Caco-2 (cell line): Measurements from ENCODE around the gene IL16. TPM values are rescaled to one million over a fixed set of nuclear protein-coding genes. Genes with fewer than 3 reads are reported as not detected.

Experiments
- BruUV-seq: library from RNA; stranded (reverse); fragments of 400-500 nt; replicated peaks from 2 replicates; lab custom pipeline; 2021; lab: Mats Ljungman, UMichigan
- CTCF ChIA-PET: fragments of 300-600 bp; sonication (Branson Sonifier 250); formaldehyde crosslinking; loops from one replicate; lab custom pipeline; 2022; ENCODE audit warnings: antibody characterized with exemption; lab: Charles Lee
- POLR2A ChIA-PET: fragments of 300-600 bp; sonication (Branson Sonifier 250); formaldehyde crosslinking; loops from one replicate; lab custom pipeline; 2022; ENCODE audit warnings: antibody characterized with exemption; lab: Charles Lee
- DNase-seq, 2 experiments: peaks; one replicate each; pipeline versions ENCODE4 v3.0.0 to v3.0.0-alpha.2; 2020 to 2022
- H3K27me3 ChIP-seq: replicated peaks from 2 replicates; pipeline ENCODE4 v1.6.0; 2011; ENCODE audit warnings: low read length; ENCODE audit not compliant: control insufficient read depth, insufficient read depth
- H3K36me3 ChIP-seq: 2 replicates; pipeline ENCODE4 v1.5.1; 2011; ENCODE audit warnings: low read length; ENCODE audit not compliant: control insufficient read depth, insufficient read depth
- H3K4me1 ChIP-seq: fragments of 250-450 bp; sonication (Bioruptor Pico); 2 replicates; pipeline ENCODE4 v1.5.1; 2020; ENCODE audit warnings: mild to moderate bottlenecking
- H3K4me3 ChIP-seq: 2 replicates; pipeline ENCODE4 v1.5.1; 2011; ENCODE audit warnings: low read depth, mild to moderate bottlenecking, control low read depth, low read length
- H3K9me3 ChIP-seq: fragments of 250-450 bp; sonication (Bioruptor Pico); 2 replicates; pipeline ENCODE4 v1.5.1; 2020; ENCODE audit warnings: mild to moderate bottlenecking, moderate library complexity
- H3K27ac Mint-ChIP-seq: one replicate; pipeline ENCODE4 v1.8.0; 2022; ENCODE audit warnings: mixed read lengths; ENCODE audit not compliant: unreplicated experiment
- H3K27me3 Mint-ChIP-seq: one replicate; pipeline ENCODE4 v1.8.0; 2022; ENCODE audit warnings: mixed read lengths; ENCODE audit not compliant: insufficient read depth, unreplicated experiment
- H3K36me3 Mint-ChIP-seq: one replicate; pipeline ENCODE4 v1.8.0; 2022; ENCODE audit warnings: mild to moderate bottlenecking, mixed read lengths; ENCODE audit not compliant: insufficient read depth, unreplicated experiment
- H3K4me1 Mint-ChIP-seq: one replicate; pipeline ENCODE4 v1.8.0; 2022; ENCODE audit warnings: low read depth, mixed read lengths; ENCODE audit not compliant: unreplicated experiment
- H3K4me3 Mint-ChIP-seq: one replicate; pipeline ENCODE4 v1.8.0; 2022; ENCODE audit warnings: mild to moderate bottlenecking, moderate library complexity, mixed read lengths; ENCODE audit not compliant: unreplicated experiment
- H3K9me3 Mint-ChIP-seq: one replicate; pipeline ENCODE4 v1.8.0; 2022; ENCODE audit warnings: mixed read lengths; ENCODE audit not compliant: unreplicated experiment
- intact Hi-C: fragments of 100-400 bp; cut with micrococcal nuclease; formaldehyde crosslinking; loops from one replicate; pipeline ENCODE4 v1.10.0; 2022; ENCODE audit not compliant: unreplicated experiment
- total RNA-seq: library from RNA; stranded (reverse); gene quantifications from 2 replicates; pipeline ENCODE4 v1.2.3, GENCODE V29; 2022
- TF ChIP-seq, protein P1 (sequence below), 2 experiments: fragments of 200-600 bp in 1 of 2; IDR thresholded peaks; 1 replicate in 1 of 2; 2 replicates in 1 of 2; pipeline versions ENCODE4 v1.5.1 to v1.8.0; 2011 to 2022; ENCODE audit warnings: antibody characterized with exemption in 1 of 2, control low read depth in 1 of 2, inconsistent platforms in 1 of 2, low read depth in 1 of 2, low read length in 1 of 2, mild to moderate bottlenecking in 1 of 2, moderate library complexity in 1 of 2; ENCODE audit not compliant: insufficient read depth in 1 of 2, severe bottlenecking in 1 of 2, unreplicated experiment in 1 of 2

Gene IL16
- total RNA-seq, 1 experiment from 2014 or later = not detected

DNA sequence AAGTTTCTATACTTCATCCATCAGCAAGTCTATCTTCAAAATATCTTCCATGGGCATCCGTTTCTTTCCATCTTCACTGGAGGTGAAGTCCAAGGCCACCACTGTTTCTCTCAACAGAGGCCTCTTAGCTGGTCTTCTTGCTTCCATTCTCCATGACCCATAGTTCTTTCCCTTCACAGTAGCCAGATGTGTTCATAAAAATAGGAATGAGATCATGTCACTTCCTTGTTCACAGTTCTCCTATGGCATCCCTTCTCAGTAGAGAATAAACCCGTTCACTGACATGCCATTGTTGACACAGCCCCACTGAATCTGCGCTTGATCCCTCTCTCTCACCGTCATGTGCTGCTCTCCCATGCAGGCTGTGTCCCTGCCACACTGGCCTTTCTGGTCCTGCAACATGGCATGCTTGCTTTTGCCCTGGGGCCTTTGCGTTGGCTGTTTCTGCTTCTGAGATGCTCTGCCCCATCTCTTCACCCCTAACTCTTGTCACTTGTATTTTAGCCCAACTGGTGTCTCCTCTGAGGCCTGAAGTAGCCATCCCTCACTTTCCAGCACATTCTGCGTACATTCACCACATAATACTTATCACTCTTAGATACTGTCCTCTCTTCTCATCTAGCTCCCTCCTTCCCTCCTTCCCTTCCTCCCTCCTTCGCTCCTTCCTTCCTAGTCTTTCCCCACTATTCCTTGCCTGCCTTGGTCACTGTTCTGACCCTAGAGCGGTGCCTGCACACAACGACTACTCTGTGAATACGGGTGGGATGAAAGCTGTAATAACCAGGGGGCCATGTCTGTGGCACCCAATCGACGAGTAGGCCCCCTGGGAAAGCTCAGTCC lies 85.3 kb downstream of the IL16 start:
- Mint-ChIP-seq H3K4me1 (no peaks in the 10 kb centered on the region), H3K4me3 (no peak overlapping the region), H3K27me3 (peaks cover 20% of the 10 kb centered on the region), H3K9me3 (peaks cover 4% of the 10 kb centered on the region), H3K36me3 (no peaks in the 10 kb centered on the region), H3K27ac (no peak overlapping the region)
- no peaks in the 10 kb centered on the region for H3K27me3 ChIP-seq
- H3K4me1 ChIP-seq = no peaks in the 10 kb centered on the region
- CTCF ChIA-PET = no interaction called here
- no peak overlapping the region for H3K4me3 ChIP-seq
- intact Hi-C loops = no loop called here
- H3K36me3 ChIP-seq = no peaks in the 10 kb centered on the region
- TF ChIP-seq, protein P1, sequence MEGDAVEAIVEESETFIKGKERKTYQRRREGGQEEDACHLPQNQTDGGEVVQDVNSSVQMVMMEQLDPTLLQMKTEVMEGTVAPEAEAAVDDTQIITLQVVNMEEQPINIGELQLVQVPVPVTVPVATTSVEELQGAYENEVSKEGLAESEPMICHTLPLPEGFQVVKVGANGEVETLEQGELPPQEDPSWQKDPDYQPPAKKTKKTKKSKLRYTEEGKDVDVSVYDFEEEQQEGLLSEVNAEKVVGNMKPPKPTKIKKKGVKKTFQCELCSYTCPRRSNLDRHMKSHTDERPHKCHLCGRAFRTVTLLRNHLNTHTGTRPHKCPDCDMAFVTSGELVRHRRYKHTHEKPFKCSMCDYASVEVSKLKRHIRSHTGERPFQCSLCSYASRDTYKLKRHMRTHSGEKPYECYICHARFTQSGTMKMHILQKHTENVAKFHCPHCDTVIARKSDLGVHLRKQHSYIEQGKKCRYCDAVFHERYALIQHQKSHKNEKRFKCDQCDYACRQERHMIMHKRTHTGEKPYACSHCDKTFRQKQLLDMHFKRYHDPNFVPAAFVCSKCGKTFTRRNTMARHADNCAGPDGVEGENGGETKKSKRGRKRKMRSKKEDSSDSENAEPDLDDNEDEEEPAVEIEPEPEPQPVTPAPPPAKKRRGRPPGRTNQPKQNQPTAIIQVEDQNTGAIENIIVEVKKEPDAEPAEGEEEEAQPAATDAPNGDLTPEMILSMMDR (IDR thresholded peaks at IDR 0.05; ENCODE audit: insufficient read depth in 1 of 2, low read depth in 1 of 2, low read length in 1 of 2, severe bottlenecking in 1 of 2, unreplicated experiment in 1 of 2) = no peak
- BruUV-seq = no TSS peak
- no peaks in the 10 kb centered on the region for H3K9me3 ChIP-seq
- no peak for DNase-seq
- POLR2A ChIA-PET = no interaction called here

DNA sequence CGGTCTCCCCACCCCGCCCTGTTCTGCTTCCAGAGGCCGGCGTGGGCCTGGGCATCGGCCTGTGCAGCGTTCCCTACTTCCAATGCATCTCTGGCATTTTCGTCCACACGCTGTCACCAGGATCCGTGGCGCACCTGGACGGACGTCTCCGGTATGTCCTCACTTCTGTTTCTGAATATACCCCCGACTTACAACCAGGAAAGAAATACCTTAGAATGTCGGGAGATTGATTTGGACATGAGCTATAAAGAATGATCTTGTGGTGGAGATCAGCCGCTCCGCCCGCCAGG lies 85.9 kb downstream of the IL16 start:
- H3K36me3 Mint-ChIP-seq = no peaks in the 10 kb centered on the region
- TF ChIP-seq, protein P1 (IDR thresholded peaks at IDR 0.05; ENCODE audit: insufficient read depth in 1 of 2, low read depth in 1 of 2, low read length in 1 of 2, severe bottlenecking in 1 of 2, unreplicated experiment in 1 of 2) = no peak
- ChIA-PET CTCF (no interaction called here), POLR2A (no interaction called here)
- no peaks in the 10 kb centered on the region for H3K4me1 Mint-ChIP-seq
- H3K27me3 ChIP-seq = no peaks in the 10 kb centered on the region
- DNase-seq = no peak
- intact Hi-C loops = no loop called here
- H3K4me3 Mint-ChIP-seq = no peak overlapping the region
- no peak overlapping the region for H3K27ac Mint-ChIP-seq
- no TSS peak for BruUV-seq
- H3K4me3 ChIP-seq = no peak overlapping the region
- no peaks in the 10 kb centered on the region for H3K36me3 ChIP-seq
- H3K4me1 ChIP-seq = no peaks in the 10 kb centered on the region
- H3K9me3 ChIP-seq = no peaks in the 10 kb centered on the region
- H3K9me3 Mint-ChIP-seq = no peaks in the 10 kb centered on the region
- peaks cover 20% of the 10 kb centered on the region for H3K27me3 Mint-ChIP-seq

DNA sequence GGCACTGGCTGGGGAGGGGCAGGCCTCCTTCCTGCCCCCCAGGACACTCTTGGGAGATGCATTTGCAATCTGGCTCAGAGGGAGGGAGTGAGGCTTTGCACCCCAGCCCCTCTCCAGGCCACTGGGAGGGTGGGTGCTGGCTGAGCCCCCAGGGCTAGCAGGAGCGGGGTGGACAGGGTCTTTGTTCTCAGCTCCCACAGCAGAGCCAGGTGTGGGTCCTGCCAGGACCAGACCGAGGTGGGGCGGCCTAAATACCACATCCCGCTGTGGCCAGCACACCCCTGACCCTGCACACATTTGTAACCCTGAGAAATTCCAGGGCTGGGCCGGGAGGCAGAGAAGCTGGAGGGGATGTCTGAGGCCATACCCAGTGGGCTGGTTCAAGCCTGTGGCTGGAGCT lies 86.2 kb downstream of the IL16 start:
- no peaks in the 10 kb centered on the region for H3K4me1 Mint-ChIP-seq
- ChIA-PET CTCF (no interaction called here), POLR2A (interaction anchor here (0.6 kb wide), 1 partner anchor 870 kb away, joined by 4 read pairs; no protein-coding TSS in a partner anchor)
- Histone ChIP-seq H3K36me3 (no peaks in the 10 kb centered on the region), H3K4me1 (no peaks in the 10 kb centered on the region), H3K27me3 (no peaks in the 10 kb centered on the region), H3K9me3 (no peaks in the 10 kb centered on the region), H3K4me3 (no peak overlapping the region)
- intact Hi-C loops = no loop called here
- TF ChIP-seq, protein P1 (IDR thresholded peaks at IDR 0.05; ENCODE audit: insufficient read depth in 1 of 2, low read depth in 1 of 2, low read length in 1 of 2, severe bottlenecking in 1 of 2, unreplicated experiment in 1 of 2) = no peak
- peaks cover 20% of the 10 kb centered on the region for H3K27me3 Mint-ChIP-seq
- no peak for DNase-seq
- H3K4me3 Mint-ChIP-seq = no peak overlapping the region
- H3K36me3 Mint-ChIP-seq = no peaks in the 10 kb centered on the region
- no peak overlapping the region for H3K27ac Mint-ChIP-seq
- no peaks in the 10 kb centered on the region for H3K9me3 Mint-ChIP-seq
- no TSS peak for BruUV-seq
